ENCODE measurements around the gene AKAP6.

AKAP6 gene

DNA sequence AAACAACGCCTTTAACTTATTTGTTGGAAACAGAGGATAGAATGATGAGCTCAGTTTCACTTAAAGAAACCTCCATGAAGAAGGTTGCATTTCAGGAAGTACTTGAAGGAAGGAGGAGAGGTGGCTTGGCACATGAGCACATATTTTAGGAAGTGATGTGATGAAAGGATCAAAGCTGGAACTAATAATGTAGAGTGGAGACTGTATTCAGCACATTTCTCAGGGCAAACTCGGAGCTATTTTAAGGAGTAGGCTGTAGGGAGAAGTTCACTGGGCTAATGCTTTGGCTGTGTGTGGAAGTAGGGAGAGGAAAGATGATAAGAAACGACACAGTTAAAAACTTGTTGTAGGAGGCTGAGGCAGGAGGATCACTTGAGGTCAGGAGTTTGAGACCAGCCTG, 272.8 kb downstream of the AKAP6 start:
- Histone ChIP-seq H3K27ac (ENCODE audit: low read length) (no peak overlapping the region), H3K9me3 (ENCODE audit: insufficient read depth, low read depth, low read length) (no peaks in the 10 kb centered on the region), H3K36me3 (ENCODE audit: insufficient read depth, low read depth, low read length) (no peaks in the 10 kb centered on the region), H3K9ac (ENCODE audit: low read depth, low read length) (no peak overlapping the region), H3K4me1 (ENCODE audit: insufficient read depth, low read length) (no peaks in the 10 kb centered on the region; the same call in 1 of the 2 replicates), H3K27me3 (ENCODE audit: insufficient read depth, low read length) (no peaks in the 10 kb centered on the region), H3K4me3 (ENCODE audit: low read length) (no peak overlapping the region)

- no peaks in the 10 kb centered on the region for H3K9me3 ChIP-seq (ENCODE audit: insufficient read depth, low read depth, low read length)
- H3K4me3 ChIP-seq (ENCODE audit: low read length), result no peak overlapping the region
- H3K36me3 ChIP-seq (ENCODE audit: insufficient read depth, low read depth, low read length), result no peaks in the 10 kb centered on the region
- H3K27me3 ChIP-seq (ENCODE audit: insufficient read depth, low read length), result no peaks in the 10 kb centered on the region
- no peaks in the 10 kb centered on the region; the same call in 1 of the 2 replicates for H3K4me1 ChIP-seq (ENCODE audit: insufficient read depth, low read length)
- H3K9ac ChIP-seq (ENCODE audit: low read depth, low read length), result no peak overlapping the region
- H3K27ac ChIP-seq (ENCODE audit: low read length), result no peak overlapping the region
Measured at GRCh38 chr14:32602699-32603098, 273.6 kb downstream of the AKAP6 start.

GRCh38 chr14:32603992-32604565, 275.0 kb downstream of the AKAP6 start:
- Histone ChIP-seq H3K4me3 (ENCODE audit: low read length) (no peak overlapping the region), H3K27ac (ENCODE audit: low read length) (no peak overlapping the region), H3K27me3 (ENCODE audit: insufficient read depth, low read length) (no peaks in the 10 kb centered on the region), H3K9me3 (ENCODE audit: insufficient read depth, low read depth, low read length) (no peaks in the 10 kb centered on the region), H3K36me3 (ENCODE audit: insufficient read depth, low read depth, low read length) (no peaks in the 10 kb centered on the region), H3K4me1 (ENCODE audit: insufficient read depth, low read length) (no peaks in the 10 kb centered on the region; the same call in none of the 2 replicates), H3K9ac (ENCODE audit: low read depth, low read length) (no peak overlapping the region)

- Histone ChIP-seq H3K4me3 (ENCODE audit: low read length) (no peak overlapping the region), H3K4me1 (ENCODE audit: insufficient read depth, low read length) (no peaks in the 10 kb centered on the region; the same call in 1 of the 2 replicates), H3K27ac (ENCODE audit: low read length) (no peak overlapping the region), H3K9me3 (ENCODE audit: insufficient read depth, low read depth, low read length) (no peaks in the 10 kb centered on the region), H3K27me3 (ENCODE audit: insufficient read depth, low read length) (no peaks in the 10 kb centered on the region), H3K36me3 (ENCODE audit: insufficient read depth, low read depth, low read length) (no peaks in the 10 kb centered on the region), H3K9ac (ENCODE audit: low read depth, low read length) (no peak overlapping the region)
Measured at GRCh38 chr14:32606301-32606700, 277.2 kb downstream of the AKAP6 start.

DNA sequence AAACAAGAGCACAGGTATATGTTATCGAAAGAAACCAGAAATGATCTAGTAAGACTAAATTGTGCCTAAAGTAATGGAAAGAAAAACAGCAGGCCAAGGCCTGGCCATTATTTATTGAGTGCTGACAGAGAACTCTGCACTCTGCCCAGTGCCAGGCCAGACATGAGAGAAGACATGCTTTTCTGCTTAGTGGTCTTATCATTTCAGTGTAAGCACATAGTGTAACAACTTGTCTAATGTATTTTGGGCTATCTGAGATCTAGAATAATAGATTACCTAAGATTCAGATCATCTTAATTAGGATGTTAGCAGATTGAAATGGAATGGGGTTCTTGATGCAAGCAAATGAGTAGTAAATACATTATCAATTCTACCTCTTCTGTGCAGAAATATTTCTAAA, 278.3 kb downstream of the AKAP6 start:
- no peaks in the 10 kb centered on the region for H3K9me3 ChIP-seq (ENCODE audit: insufficient read depth, low read depth, low read length)
- H3K27ac ChIP-seq (ENCODE audit: low read length), result no peak overlapping the region
- H3K27me3 ChIP-seq (ENCODE audit: insufficient read depth, low read length), result no peaks in the 10 kb centered on the region; the same call in 1 of the 2 replicates
- no peaks in the 10 kb centered on the region; the same call in 1 of the 2 replicates for H3K4me1 ChIP-seq (ENCODE audit: insufficient read depth, low read length)
- H3K36me3 ChIP-seq (ENCODE audit: insufficient read depth, low read depth, low read length), result no peaks in the 10 kb centered on the region
- H3K4me3 ChIP-seq (ENCODE audit: low read length), result no peak overlapping the region
- no peak overlapping the region for H3K9ac ChIP-seq (ENCODE audit: low read depth, low read length)

- Histone ChIP-seq H3K9me3 (ENCODE audit: insufficient read depth, low read depth, low read length) (no peaks in the 10 kb centered on the region), H3K27me3 (ENCODE audit: insufficient read depth, low read length) (no peaks in the 10 kb centered on the region; the same call in 1 of the 2 replicates), H3K36me3 (ENCODE audit: insufficient read depth, low read depth, low read length) (no peaks in the 10 kb centered on the region), H3K4me3 (ENCODE audit: low read length) (no peak overlapping the region), H3K9ac (ENCODE audit: low read depth, low read length) (no peak overlapping the region), H3K4me1 (ENCODE audit: insufficient read depth, low read length) (no peaks in the 10 kb centered on the region; the same call in 1 of the 2 replicates), H3K27ac (ENCODE audit: low read length) (no peak overlapping the region)
Measured at GRCh38 chr14:32608857-32609256, 279.8 kb downstream of the AKAP6 start.

DNA sequence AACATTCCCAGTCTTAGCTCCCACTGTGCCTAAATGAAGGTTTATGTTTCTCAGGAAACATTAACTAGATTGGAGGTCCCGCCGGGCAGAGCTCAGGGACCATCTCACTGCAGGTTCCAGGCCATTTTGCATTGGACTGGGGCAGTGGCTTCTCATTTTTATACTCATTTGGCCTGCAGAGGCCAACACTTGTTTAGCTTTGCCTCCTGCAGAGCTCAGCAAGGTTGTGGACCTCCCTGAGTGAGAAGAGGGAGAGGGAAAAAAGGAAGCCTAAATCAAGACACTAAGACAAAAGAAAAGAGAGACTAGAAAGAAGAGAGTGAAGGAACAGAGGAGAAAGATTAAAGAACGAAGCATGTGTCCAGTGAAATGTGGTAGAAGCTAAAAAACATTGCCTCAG, 280.3 kb downstream of the AKAP6 start:
- no peaks in the 10 kb centered on the region for H3K9me3 ChIP-seq (ENCODE audit: insufficient read depth, low read depth, low read length)
- H3K36me3 ChIP-seq (ENCODE audit: insufficient read depth, low read depth, low read length), result no peaks in the 10 kb centered on the region
- no peak overlapping the region for H3K27ac ChIP-seq (ENCODE audit: low read length)
- H3K27me3 ChIP-seq (ENCODE audit: insufficient read depth, low read length), result no peaks in the 10 kb centered on the region; the same call in 1 of the 2 replicates
- H3K9ac ChIP-seq (ENCODE audit: low read depth, low read length), result no peak overlapping the region
- no peak overlapping the region for H3K4me3 ChIP-seq (ENCODE audit: low read length)
- no peaks in the 10 kb centered on the region; the same call in 1 of the 2 replicates for H3K4me1 ChIP-seq (ENCODE audit: insufficient read depth, low read length)

DNA sequence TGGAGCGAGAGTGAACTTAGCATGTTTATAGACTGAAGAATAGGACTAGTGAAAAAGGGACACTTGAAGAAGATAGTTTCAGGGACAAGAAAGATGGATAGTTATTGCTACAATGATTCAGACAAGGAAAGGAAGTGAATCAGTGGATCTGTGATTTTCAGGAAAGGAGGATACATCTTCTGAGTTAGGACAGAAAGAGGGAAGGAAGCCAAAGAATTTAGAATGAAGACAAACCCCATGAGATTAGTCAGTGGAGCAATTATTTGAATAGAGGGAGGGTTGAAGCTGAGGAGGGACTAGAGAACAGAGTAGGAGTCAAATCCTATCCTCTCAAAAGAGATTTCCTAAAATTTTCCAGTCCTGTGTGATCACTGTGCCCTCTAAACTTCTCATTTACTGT, 282.7 kb downstream of the AKAP6 start:
- no peak overlapping the region for H3K4me3 ChIP-seq (ENCODE audit: low read length)
- no peaks in the 10 kb centered on the region for H3K9me3 ChIP-seq (ENCODE audit: insufficient read depth, low read depth, low read length)
- no peaks in the 10 kb centered on the region; the same call in 1 of the 2 replicates for H3K27me3 ChIP-seq (ENCODE audit: insufficient read depth, low read length)
- H3K9ac ChIP-seq (ENCODE audit: low read depth, low read length), result no peak overlapping the region
- H3K27ac ChIP-seq (ENCODE audit: low read length), result no peak overlapping the region
- H3K36me3 ChIP-seq (ENCODE audit: insufficient read depth, low read depth, low read length), result no peaks in the 10 kb centered on the region
- H3K4me1 ChIP-seq (ENCODE audit: insufficient read depth, low read length), result no peaks in the 10 kb centered on the region; the same call in 1 of the 2 replicates

- no peaks in the 10 kb centered on the region for H3K4me1 ChIP-seq (ENCODE audit: insufficient read depth, low read length)
- no peaks in the 10 kb centered on the region for H3K9me3 ChIP-seq (ENCODE audit: insufficient read depth, low read depth, low read length)
- no peak overlapping the region for H3K9ac ChIP-seq (ENCODE audit: low read depth, low read length)
- H3K4me3 ChIP-seq (ENCODE audit: low read length), result no peak overlapping the region
- no peak overlapping the region for H3K27ac ChIP-seq (ENCODE audit: low read length)
- H3K36me3 ChIP-seq (ENCODE audit: insufficient read depth, low read depth, low read length), result no peaks in the 10 kb centered on the region
- no peaks in the 10 kb centered on the region for H3K27me3 ChIP-seq (ENCODE audit: insufficient read depth, low read length)
Measured at GRCh38 chr14:32618991-32619390, 289.9 kb downstream of the AKAP6 start.

GRCh38 chr14:32620303-32620702, 291.2 kb downstream of the AKAP6 start:
- Histone ChIP-seq H3K9me3 (ENCODE audit: insufficient read depth, low read depth, low read length) (no peaks in the 10 kb centered on the region), H3K4me1 (ENCODE audit: insufficient read depth, low read length) (no peaks in the 10 kb centered on the region), H3K36me3 (ENCODE audit: insufficient read depth, low read depth, low read length) (no peaks in the 10 kb centered on the region), H3K27ac (ENCODE audit: low read length) (no peak overlapping the region), H3K9ac (ENCODE audit: low read depth, low read length) (no peak overlapping the region), H3K4me3 (ENCODE audit: low read length) (no peak overlapping the region), H3K27me3 (ENCODE audit: insufficient read depth, low read length) (no peaks in the 10 kb centered on the region)

GRCh38 chr14:32620724-32621123, 291.6 kb downstream of the AKAP6 start:
- Histone ChIP-seq H3K27ac (ENCODE audit: low read length) (no peak overlapping the region), H3K36me3 (ENCODE audit: insufficient read depth, low read depth, low read length) (no peaks in the 10 kb centered on the region), H3K9ac (ENCODE audit: low read depth, low read length) (no peak overlapping the region), H3K9me3 (ENCODE audit: insufficient read depth, low read depth, low read length) (no peaks in the 10 kb centered on the region), H3K4me1 (ENCODE audit: insufficient read depth, low read length) (no peaks in the 10 kb centered on the region), H3K4me3 (ENCODE audit: low read length) (no peak overlapping the region), H3K27me3 (ENCODE audit: insufficient read depth, low read length) (no peaks in the 10 kb centered on the region)

GRCh38 chr14:32621585-32621984, 292.5 kb downstream of the AKAP6 start:
- Histone ChIP-seq H3K27me3 (ENCODE audit: insufficient read depth, low read length) (no peaks in the 10 kb centered on the region), H3K36me3 (ENCODE audit: insufficient read depth, low read depth, low read length) (no peaks in the 10 kb centered on the region), H3K9ac (ENCODE audit: low read depth, low read length) (no peak overlapping the region), H3K27ac (ENCODE audit: low read length) (no peak overlapping the region), H3K4me3 (ENCODE audit: low read length) (no peak overlapping the region), H3K9me3 (ENCODE audit: insufficient read depth, low read depth, low read length) (no peaks in the 10 kb centered on the region), H3K4me1 (ENCODE audit: insufficient read depth, low read length) (no peaks in the 10 kb centered on the region)

All from iPS-20b (cell line).